HG02759 (cell line): ENCODE measurements around the gene TMPRSS15.

ENCODE experiments used
- ATAC-seq: cut with Tn5 transposase; IDR thresholded peaks from one replicate; pipeline ENCODE4 v1.9.1; 2021; ENCODE audit warnings: mild to moderate bottlenecking, moderate library complexity; ENCODE audit not compliant: unreplicated experiment

Gene TMPRSS15

DNA sequence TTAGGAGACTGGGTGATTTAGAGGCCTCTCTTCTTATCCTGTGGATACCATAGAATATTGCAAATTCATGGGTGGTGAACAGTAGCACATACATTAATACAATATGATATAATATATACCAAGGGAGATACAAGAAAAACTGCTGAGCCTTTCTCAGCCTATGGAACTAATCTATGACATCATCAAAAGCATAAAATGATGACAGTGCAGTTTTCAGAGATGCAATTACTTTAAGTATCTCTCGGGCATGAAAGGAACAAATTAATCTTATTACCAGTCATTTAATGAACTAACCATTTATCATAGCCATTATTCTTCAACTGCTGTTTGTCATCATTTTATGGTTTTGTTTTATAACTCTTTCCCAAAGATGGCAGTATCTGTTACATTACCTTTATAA, 155.4 kb downstream of the TMPRSS15 start:
- ATAC-seq: no peak

- no peak for ATAC-seq
Measured at GRCh38 chr21:18245464-18245967, 158.1 kb downstream of the TMPRSS15 start.

DNA sequence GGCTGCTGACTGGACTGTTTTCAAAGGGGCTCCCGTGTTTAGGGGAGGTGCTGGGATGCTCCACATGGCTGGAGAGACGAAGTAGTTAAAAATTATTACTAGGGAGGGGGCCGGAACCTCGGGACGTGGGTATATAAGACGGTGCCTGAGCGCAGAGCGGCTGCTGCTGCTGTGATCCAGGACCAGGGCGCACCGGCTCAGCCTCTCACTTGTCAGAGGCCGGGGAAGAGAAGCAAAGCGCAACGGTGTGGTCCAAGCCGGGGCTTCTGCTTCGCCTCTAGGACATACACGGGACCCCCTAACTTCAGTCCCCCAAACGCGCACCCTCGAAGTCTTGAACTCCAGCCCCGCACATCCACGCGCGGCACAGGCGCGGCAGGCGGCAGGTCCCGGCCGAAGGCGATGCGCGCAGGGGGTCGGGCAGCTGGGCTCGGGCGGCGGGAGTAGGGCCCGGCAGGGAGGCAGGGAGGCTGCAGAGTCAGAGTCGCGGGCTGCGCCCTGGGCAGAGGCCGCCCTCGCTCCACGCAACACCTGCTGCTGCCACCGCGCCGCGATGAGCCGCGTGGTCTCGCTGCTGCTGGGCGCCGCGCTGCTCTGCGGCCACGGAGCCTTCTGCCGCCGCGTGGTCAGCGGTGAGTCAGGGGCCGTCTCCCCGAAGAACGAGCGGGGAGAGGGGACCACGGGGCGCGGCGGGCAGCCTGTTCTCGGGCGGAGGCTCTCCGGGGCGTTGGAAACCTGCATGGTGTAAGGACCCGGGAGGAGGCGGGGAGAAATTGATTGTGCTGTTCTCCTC, 158.7 kb downstream of the TMPRSS15 start, which contains the start of gene CHODL:
Gene CHODL (plus strand): TSS at position 163 of the 793 bp plus-strand sequence. CDS start 391 bp downstream, at position 554.
- ATAC-seq: no peak

DNA sequence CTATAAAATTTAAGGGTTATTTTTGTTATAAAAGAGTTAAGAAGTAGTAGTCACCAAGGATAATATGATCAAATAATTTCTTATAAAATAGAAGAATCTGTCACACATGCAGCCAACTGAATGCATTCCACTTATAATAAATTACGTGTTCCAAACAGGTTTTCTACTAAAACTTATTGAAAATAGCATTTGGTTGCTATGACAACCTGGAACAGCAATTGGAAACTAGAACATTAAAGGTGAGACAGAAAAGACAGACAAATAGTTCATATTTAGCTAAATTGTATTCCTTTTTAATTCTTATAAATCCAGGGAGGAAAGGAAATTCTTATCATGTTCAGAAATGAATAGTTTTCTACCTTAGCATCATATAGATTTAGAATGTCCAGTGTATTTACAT, 168.0 kb downstream of the TMPRSS15 start:
- no peak for ATAC-seq

DNA sequence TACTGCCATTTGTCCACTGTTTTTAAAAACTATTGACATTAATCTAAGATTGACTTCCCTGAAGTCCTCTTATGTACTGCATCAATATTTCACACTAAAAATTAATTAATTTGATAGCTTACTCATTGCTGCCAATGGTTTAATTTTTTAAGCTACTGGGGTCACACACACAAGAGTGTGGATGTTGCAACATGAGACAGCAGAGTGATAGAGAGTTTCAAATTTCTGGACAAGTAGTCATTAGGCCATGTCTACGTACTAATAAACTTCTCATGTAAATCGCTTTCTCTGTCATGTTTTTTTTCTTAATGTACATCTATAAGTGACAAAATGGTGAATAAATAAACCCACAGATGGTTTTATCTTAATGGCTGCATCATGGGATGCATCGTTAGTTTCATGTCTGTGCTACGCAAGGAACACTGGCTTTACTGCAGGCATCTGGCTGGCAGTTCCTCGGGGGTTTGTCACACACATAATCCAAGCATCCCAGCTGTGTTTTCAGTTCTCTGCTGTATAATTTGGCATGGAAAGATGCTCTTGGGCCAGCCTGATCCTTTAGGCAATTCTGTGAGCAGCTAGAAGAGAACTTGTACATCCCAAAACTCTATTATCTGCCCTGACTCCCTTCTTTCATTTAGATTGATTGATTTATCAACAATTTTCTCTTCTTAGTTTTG, 175.4 kb downstream of the TMPRSS15 start:
- ATAC-seq: no peak

GRCh38 chr21:18222346-18222745, 181.2 kb downstream of the TMPRSS15 start:
- ATAC-seq: no peak

GRCh38 chr21:18220498-18220897, 183.1 kb downstream of the TMPRSS15 start:
- ATAC-seq: no peak
